GM19023 (cell line): Measurements from ENCODE around the gene OR10G3.
"Not testable (repeated sequence)": the region's sequence is repeated elsewhere in the genome, so short reads cannot be mapped to it uniquely, and the experiment has no call there.

Experiments
- ATAC-seq: cut with Tn5 transposase; IDR thresholded peaks from one replicate; pipeline ENCODE4 v1.9.1; 2021; ENCODE audit warnings: mild to moderate bottlenecking, moderate library complexity; ENCODE audit not compliant: unreplicated experiment

The OR10G3 gene

GRCh38 chr14:21579976-21580375 is at the start of gene OR10G3:
TSS of gene OR10G3 (minus strand) at chr14:21580076. CDS start at chr14:21570744, 9,332 bp downstream.
- ATAC-seq, result no peak

- no peak for ATAC-seq
Observed at GRCh38 chr14:21626491-21627230, 46.8 kb upstream of the OR10G3 start.

GRCh38 chr14:21617614-21618013 is 37.7 kb upstream of the OR10G3 start:
- no peak for ATAC-seq

- ATAC-seq, result no peak
Observed at GRCh38 chr14:21614240-21614639, 34.4 kb upstream of the OR10G3 start.

GRCh38 chr14:21612324-21612723 is 32.4 kb upstream of the OR10G3 start:
- no peak for ATAC-seq

- ATAC-seq, result not testable (repeated sequence)
Observed at GRCh38 chr14:21602181-21602580, 22.3 kb upstream of the OR10G3 start.

- ATAC-seq, result no peak
Observed at GRCh38 chr14:21589317-21589716, 9.4 kb upstream of the OR10G3 start.

GRCh38 chr14:21575661-21576060 is 4.2 kb downstream of the OR10G3 start:
- no peak for ATAC-seq

GRCh38 chr14:21572604-21573003 is 7.3 kb downstream of the OR10G3 start:
- no peak for ATAC-seq

- no peak for ATAC-seq
Observed at GRCh38 chr14:21558703-21559170, 21.1 kb downstream of the OR10G3 start.

GRCh38 chr14:21557084-21557901 is 22.6 kb downstream of the OR10G3 start:
- no peak for ATAC-seq

- ATAC-seq, result no peak
Observed at GRCh38 chr14:21556378-21557083, 23.3 kb downstream of the OR10G3 start.

GRCh38 chr14:21553266-21553665 is 26.6 kb downstream of the OR10G3 start:
- no peak for ATAC-seq

GRCh38 chr14:21544588-21544987 is 35.3 kb downstream of the OR10G3 start:
- ATAC-seq, result not testable (repeated sequence)

GRCh38 chr14:21543963-21544362 is 35.9 kb downstream of the OR10G3 start:
- ATAC-seq, result no peak

- ATAC-seq, result no peak
Observed at GRCh38 chr14:21543521-21543960, 36.3 kb downstream of the OR10G3 start.

GRCh38 chr14:21541413-21542074 is 38.3 kb downstream of the OR10G3 start:
- ATAC-seq, result no peak

GRCh38 chr14:21539189-21539940 is 40.5 kb downstream of the OR10G3 start:
- no peak for ATAC-seq

GRCh38 chr14:21537090-21537424 is 42.8 kb downstream of the OR10G3 start:
- no peak for ATAC-seq

GRCh38 chr14:21536418-21537089 is 43.3 kb downstream of the OR10G3 start:
- ATAC-seq, result no peak
